Measurements from ENCODE around the gene CWF19L2.

Gene CWF19L2

GRCh38 chr11:107301878-107302277, 155.7 kb downstream of the CWF19L2 start:
- DNase-seq (ENCODE audit: low read depth): no peak

DNA sequence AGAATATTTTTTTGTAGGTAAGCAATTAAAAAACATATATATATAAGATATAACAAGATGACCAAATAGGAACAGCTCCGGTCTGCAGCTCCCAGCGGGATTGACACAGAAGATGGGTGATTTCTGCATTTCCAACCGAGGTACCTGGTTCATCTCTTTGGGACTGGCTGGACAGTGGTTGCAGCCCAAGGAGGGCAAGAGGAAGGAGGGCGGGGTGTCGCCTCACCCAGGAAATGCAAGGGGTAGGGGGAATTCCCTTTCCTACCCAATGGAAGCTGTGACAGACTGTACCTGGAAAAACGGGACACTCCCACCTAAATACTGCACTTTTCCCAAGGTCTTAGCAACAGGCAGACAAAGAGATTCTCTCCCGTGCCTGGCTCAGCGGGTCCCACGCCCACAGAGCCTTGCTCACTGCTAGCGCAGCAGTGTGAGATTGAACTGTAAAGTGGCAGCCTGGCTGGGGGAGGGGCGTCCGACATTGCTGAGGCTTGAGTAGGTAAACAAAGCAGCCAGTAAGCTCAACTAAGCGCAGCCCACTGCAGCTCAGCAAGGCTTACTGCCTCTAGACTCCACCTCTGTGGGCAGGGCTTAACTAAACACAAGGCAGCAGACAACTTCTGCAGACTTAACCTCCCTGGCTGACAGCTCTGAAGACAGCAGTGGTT, 163.8 kb downstream of the CWF19L2 start:
- no peak for DNase-seq (ENCODE audit: low read depth)

DNA sequence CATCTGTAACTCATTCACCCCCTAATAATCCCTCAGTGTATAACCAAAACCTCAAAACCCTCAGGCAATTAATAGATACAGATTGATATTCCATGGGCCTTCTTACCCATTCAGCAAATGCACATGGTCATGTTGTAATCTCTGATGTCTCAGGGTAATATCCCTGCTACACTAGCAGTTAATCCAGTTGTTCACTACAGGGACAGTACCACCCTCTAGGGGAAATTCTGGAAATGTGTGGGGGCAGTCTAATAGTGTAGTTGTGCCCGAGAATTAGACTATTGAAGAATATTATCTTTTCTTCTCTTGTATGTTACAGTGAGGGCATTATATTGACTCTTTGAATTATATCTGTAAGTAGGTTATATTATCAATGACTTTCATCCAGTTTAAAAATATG, 175.4 kb downstream of the CWF19L2 start:
- DNase-seq (ENCODE audit: low read depth): no peak

Data from stimulated activated CD8-positive, alpha-beta memory T cell treated with anti-CD3 and anti-CD28 coated beads, Interleukin-15, amount 100 ng/mL, for 24 hours (primary cell).